Natural killer cell (primary cell): Measurements from ENCODE around the gene RPL6. TPM values are rescaled to one million over a fixed set of nuclear protein-coding genes. Genes with fewer than 3 reads are reported as not detected.

Experiments used
- ATAC-seq, 3 donors: fragments of 150-1000 bp in 2 of 3; fragments of 200-7000 bp in 1 of 3; cut with Tn5 transposase; 1 replicate in 1 of 3; 2 replicates in 2 of 3; pipeline ENCODE4 v1.10.0; 2021; ENCODE audit warnings: mild to moderate bottlenecking in 2 of 3, moderate library complexity in 2 of 3
- DNase-seq, 2 donors: peaks; one replicate each; pipeline versions ENCODE4 v3.0.0 to v3.0.0-alpha.2; 2013 to 2021; ENCODE audit warnings: mixed read lengths in 1 of 2
- H3K27ac ChIP-seq: one replicate; pipeline ENCODE4 v1.5.1; 2013; ENCODE audit warnings: mild to moderate bottlenecking, low read length
- H3K27me3 ChIP-seq: one replicate; pipeline ENCODE4 v1.6.1; 2013; ENCODE audit warnings: low read length; ENCODE audit not compliant: control insufficient read depth, insufficient read depth
- H3K36me3 ChIP-seq: one replicate; pipeline ENCODE4 v1.6.1; 2013; ENCODE audit warnings: low read length; ENCODE audit not compliant: control insufficient read depth, insufficient read depth
- H3K4me1 ChIP-seq: one replicate; pipeline ENCODE4 v1.6.1; 2013; ENCODE audit warnings: low read length; ENCODE audit not compliant: control insufficient read depth, insufficient read depth
- H3K4me3 ChIP-seq: one replicate; pipeline ENCODE4 v1.5.1; 2013; ENCODE audit warnings: low read length
- H3K9me3 ChIP-seq: one replicate; pipeline ENCODE4 v1.6.1; 2013; ENCODE audit warnings: low read length; ENCODE audit not compliant: control insufficient read depth, insufficient read depth
- H3K27ac Mint-ChIP-seq, 2 donors: one replicate each; pipeline ENCODE4 v1.8.0; 2022; ENCODE audit warnings: mild to moderate bottlenecking in 2 of 2, mixed read lengths in 2 of 2, moderate library complexity in 1 of 2
- H3K27me3 Mint-ChIP-seq, 2 donors: one replicate each; pipeline ENCODE4 v1.8.0; 2022; ENCODE audit warnings: low read depth in 2 of 2, mixed read lengths in 2 of 2
- H3K36me3 Mint-ChIP-seq: one replicate; pipeline ENCODE4 v1.8.0; 2022; ENCODE audit warnings: mixed read lengths
- H3K4me1 Mint-ChIP-seq, 2 donors: one replicate each; pipeline ENCODE4 v1.8.0; 2022; ENCODE audit warnings: mixed read lengths in 2 of 2
- H3K4me3 Mint-ChIP-seq: one replicate; pipeline ENCODE4 v1.8.0; 2022; ENCODE audit warnings: mild to moderate bottlenecking, moderate library complexity, mixed read lengths
- H3K9me3 Mint-ChIP-seq, 2 donors: one replicate each; pipeline ENCODE4 v1.8.0; 2022; ENCODE audit warnings: mixed read lengths in 2 of 2
- CTCF ChIP-seq: fragments of 200-600 bp; IDR thresholded peaks from one replicate; pipeline ENCODE4 v1.8.0; 2022; ENCODE audit warnings: antibody characterized with exemption
- WGBS: methylation state at CpG from one replicate; pipeline ENCODE4 v1.1.7; 2013; ENCODE audit warnings: missing lambda C conversion rate; ENCODE audit not compliant: insufficient coverage; 5-methylcytosine and 5-hydroxymethylcytosine counted together
- intact Hi-C: fragments of 100-400 bp; cut with micrococcal nuclease; formaldehyde crosslinking; loops from one replicate; pipeline ENCODE4 v1.14.2; 2022
- total RNA-seq, 4 donors: library from RNA; stranded (reverse); fragments of 120-200 nt in 1 of 4; gene quantifications; one replicate each; pipeline versions ENCODE4 v1.2.3 to v1.2.4, GENCODE V29; 2013 to 2022

RPL6 gene
- total RNA-seq, 3 donors from 2014 or later (not counting 1 experiment from before 2014, with no cell fraction given), result 893 to 1,024 (median 955) TPM

DNA sequence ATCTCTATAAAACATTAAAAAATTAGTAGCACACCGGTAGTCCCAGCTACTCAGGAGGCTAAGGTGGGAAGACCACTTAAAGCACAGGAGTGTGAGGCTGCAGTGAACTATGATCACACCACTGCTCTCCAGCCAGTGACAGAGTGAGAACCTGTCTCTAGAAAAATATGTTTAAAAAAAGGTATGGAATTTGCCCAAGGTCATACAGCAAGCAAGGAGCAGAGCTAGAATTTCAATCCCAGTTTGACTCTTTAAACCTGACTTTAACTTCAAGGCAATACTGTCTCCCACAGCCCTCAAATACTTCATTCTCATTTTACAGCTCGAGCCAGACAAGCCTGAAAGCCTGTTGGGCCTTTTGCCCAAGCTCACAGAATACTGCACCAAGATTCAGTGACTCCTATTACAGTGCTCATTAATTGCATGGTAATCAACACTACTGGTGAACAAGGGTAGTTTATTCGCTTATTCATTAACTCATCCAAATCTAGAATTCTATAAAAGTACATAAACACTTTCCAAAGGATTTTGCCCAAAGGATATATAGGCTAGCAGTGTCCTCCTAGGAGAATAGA lies 35.2 kb downstream of the RPL6 start:
- H3K36me3 ChIP-seq, result no peaks in the 10 kb centered on the region
- no peak for DNase-seq
- no peak overlapping the region for H3K4me3 ChIP-seq
- TF ChIP-seq CTCF, result no peak
- Mint-ChIP-seq H3K36me3 (no peaks in the 10 kb centered on the region), H3K4me3 (no peak overlapping the region), H3K9me3 (no peaks in the 10 kb centered on the region), H3K27ac (no peak overlapping the region), H3K4me1 (peaks cover 16 to 23% of the 10 kb centered on the region in 2 donors), H3K27me3 (no peaks in the 10 kb centered on the region)
- intact Hi-C loops, result no loop called here
- no peak for ATAC-seq
- 86% methylated on average over 3 of the region's 3 CpGs for WGBS
- no peaks in the 10 kb centered on the region for H3K4me1 ChIP-seq
- no peaks in the 10 kb centered on the region for H3K9me3 ChIP-seq
- H3K27ac ChIP-seq, result no peak overlapping the region
- no peaks in the 10 kb centered on the region for H3K27me3 ChIP-seq

GRCh38 chr12:112370868-112371510 lies 38.4 kb downstream of the RPL6 start:
- H3K9me3 ChIP-seq, result no peaks in the 10 kb centered on the region
- Mint-ChIP-seq H3K36me3 (no peaks in the 10 kb centered on the region), H3K9me3 (no peaks in the 10 kb centered on the region), H3K27me3 (no peaks in the 10 kb centered on the region), H3K4me3 (no peak overlapping the region), H3K4me1 (peaks cover 16 to 17% of the 10 kb centered on the region in 2 donors), H3K27ac (no peak overlapping the region)
- no peak for ATAC-seq
- no peaks in the 10 kb centered on the region for H3K4me1 ChIP-seq
- H3K36me3 ChIP-seq, result no peaks in the 10 kb centered on the region
- intact Hi-C loops, result no loop called here
- no peaks in the 10 kb centered on the region for H3K27me3 ChIP-seq
- 83% methylated on average over 6 of the region's 8 CpGs for WGBS
- DNase-seq, result no peak
- H3K4me3 ChIP-seq, result no peak overlapping the region
- no peak for TF ChIP-seq CTCF
- no peak overlapping the region for H3K27ac ChIP-seq

DNA sequence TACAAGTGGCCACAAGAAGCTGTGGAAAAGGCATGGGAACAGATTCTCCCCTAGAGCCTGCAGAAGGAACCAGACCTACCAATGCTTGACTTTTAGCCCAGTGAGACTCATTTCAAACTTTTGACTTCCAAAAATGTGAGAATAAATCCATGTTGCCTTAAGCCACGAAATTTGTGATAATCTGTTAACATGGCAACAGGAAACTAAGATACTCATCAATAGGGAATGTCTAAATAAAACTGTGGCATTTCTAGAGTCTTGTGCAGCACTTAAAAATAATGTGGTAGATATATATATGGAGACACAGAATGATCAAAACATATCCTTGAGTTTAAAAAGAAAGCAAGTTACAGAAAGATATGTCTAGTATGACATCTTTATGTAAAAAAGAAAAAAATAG lies 39.2 kb downstream of the RPL6 start:
- DNase-seq (no peak), ATAC-seq (no peak)
- Mint-ChIP-seq H3K27me3 (no peaks in the 10 kb centered on the region), H3K4me3 (no peak overlapping the region), H3K36me3 (no peaks in the 10 kb centered on the region), H3K4me1 (peaks cover 16 to 17% of the 10 kb centered on the region in 2 donors), H3K27ac (no peak overlapping the region), H3K9me3 (no peaks in the 10 kb centered on the region)
- TF ChIP-seq CTCF, result no peak
- Histone ChIP-seq H3K36me3 (no peaks in the 10 kb centered on the region), H3K4me3 (no peak overlapping the region), H3K27me3 (no peaks in the 10 kb centered on the region), H3K4me1 (no peaks in the 10 kb centered on the region), H3K27ac (no peak overlapping the region), H3K9me3 (no peaks in the 10 kb centered on the region)
- intact Hi-C loops, result no loop called here
- 75% methylated on average over 1 of the region's 1 CpG for WGBS

GRCh38 chr12:112368856-112369255 lies 40.5 kb downstream of the RPL6 start:
- H3K9me3 ChIP-seq, result no peaks in the 10 kb centered on the region
- no peak for ATAC-seq
- H3K36me3 ChIP-seq, result no peaks in the 10 kb centered on the region
- H3K9me3 Mint-ChIP-seq, result no peaks in the 10 kb centered on the region
- TF ChIP-seq CTCF, result no peak
- H3K4me1 Mint-ChIP-seq, result peaks cover 7 to 16% of the 10 kb centered on the region in 2 donors
- no peak for DNase-seq
- no peak overlapping the region for H3K27ac ChIP-seq
- no peak overlapping the region for H3K27ac Mint-ChIP-seq
- no peak overlapping the region for H3K4me3 Mint-ChIP-seq
- H3K27me3 Mint-ChIP-seq, result no peaks in the 10 kb centered on the region
- H3K4me1 ChIP-seq, result no peaks in the 10 kb centered on the region
- H3K27me3 ChIP-seq, result no peaks in the 10 kb centered on the region
- WGBS, result 97% methylated on average over 6 of the region's 6 CpGs
- intact Hi-C loops, result no loop called here
- no peaks in the 10 kb centered on the region for H3K36me3 Mint-ChIP-seq
- H3K4me3 ChIP-seq, result no peak overlapping the region
